ENCODE measurements around the gene ALDH1L1. TPM values are rescaled to one million over a fixed set of nuclear protein-coding genes. Genes with fewer than 3 reads are reported as not detected.

Gene ALDH1L1
- total RNA-seq, 2 experiments from 2014 or later = not detected

- H3K9me3 Mint-ChIP-seq = no peaks in the 10 kb centered on the region
- POLR2A ChIA-PET = no interaction called here
- Histone ChIP-seq H3K4me3 (ENCODE audit: low read length) (no peak overlapping the region), H3K9me3 (ENCODE audit: control insufficient read depth in 1 of 2, insufficient read depth in 1 of 2, low read length in 2 of 2) (peaks cover 0 to 19% of the 10 kb centered on the region in 2 experiments), H3K4me1 (ENCODE audit: insufficient read depth, low read length) (no peaks in the 10 kb centered on the region), H3K36me3 (ENCODE audit: insufficient read depth, low read length) (no peaks in the 10 kb centered on the region), H3K27me3 (ENCODE audit: control insufficient read depth in 1 of 2, insufficient read depth in 2 of 2, low read length in 2 of 2) (peaks cover 17 to 27% of the 10 kb centered on the region in 2 experiments), H3K27ac (ENCODE audit: low read depth in 1 of 2, low read length in 2 of 2) (no peak overlapping the region)
- DNase-seq (no peak), ATAC-seq (ENCODE audit: poor library complexity) (no peak)
- peaks cover 70% of the 10 kb centered on the region for H3K27me3 Mint-ChIP-seq
- peaks cover 5% of the 10 kb centered on the region for H3K4me1 Mint-ChIP-seq (ENCODE audit: low read depth)
- TF ChIP-seq CTCF (IDR thresholded peaks at IDR 0.05) = no peak
- no peaks in the 10 kb centered on the region for H3K36me3 Mint-ChIP-seq (ENCODE audit: low read depth)
- no peak overlapping the region for H3K27ac Mint-ChIP-seq
- CTCF ChIA-PET = no interaction called here
- no peak overlapping the region for H3K4me3 Mint-ChIP-seq
- intact Hi-C loops (cut with DNase I, micrococcal nuclease) = no loop called here
These were observed 435 bp downstream of the ALDH1L1 start for GRCh38 chr3:126179825-126180476.

- CTCF ChIA-PET = no interaction called here
These were observed 10.2 kb downstream of the ALDH1L1 start for GRCh38 chr3:126170073-126170777.

GRCh38 chr3:126167566-126167965 lies 12.8 kb downstream of the ALDH1L1 start:
- Histone ChIP-seq H3K27me3 (ENCODE audit: control insufficient read depth in 1 of 2, insufficient read depth in 2 of 2, low read length in 2 of 2) (peaks cover 0 to 30% of the 10 kb centered on the region in 2 experiments), H3K27ac (ENCODE audit: low read depth in 1 of 2, low read length in 2 of 2) (no peak overlapping the region), H3K9me3 (ENCODE audit: control insufficient read depth in 1 of 2, insufficient read depth in 1 of 2, low read length in 2 of 2) (no peaks in the 10 kb centered on the region), H3K4me3 (ENCODE audit: low read length) (no peak overlapping the region), H3K36me3 (ENCODE audit: insufficient read depth, low read length) (no peaks in the 10 kb centered on the region), H3K4me1 (ENCODE audit: insufficient read depth, low read length) (no peaks in the 10 kb centered on the region)
- H3K4me1 Mint-ChIP-seq (ENCODE audit: low read depth) = no peaks in the 10 kb centered on the region
- DNase-seq (no peak), ATAC-seq (ENCODE audit: poor library complexity) (no peak)
- CTCF ChIA-PET = no interaction called here
- H3K27ac Mint-ChIP-seq = no peak overlapping the region
- no peak overlapping the region for H3K4me3 Mint-ChIP-seq
- peaks cover 61% of the 10 kb centered on the region for H3K27me3 Mint-ChIP-seq
- no peak for TF ChIP-seq CTCF (IDR thresholded peaks at IDR 0.05)
- intact Hi-C loops (cut with DNase I, micrococcal nuclease) = no loop called here
- H3K9me3 Mint-ChIP-seq = no peaks in the 10 kb centered on the region
- POLR2A ChIA-PET = no interaction called here
- H3K36me3 Mint-ChIP-seq (ENCODE audit: low read depth) = no peaks in the 10 kb centered on the region

More at GRCh38 chr3:126170073-126170777, 10.2 kb downstream of the ALDH1L1 start:
- H3K27ac Mint-ChIP-seq = no peak overlapping the region
- Histone ChIP-seq H3K27ac (ENCODE audit: low read depth in 1 of 2, low read length in 2 of 2) (no peak overlapping the region), H3K36me3 (ENCODE audit: insufficient read depth, low read length) (no peaks in the 10 kb centered on the region), H3K9me3 (ENCODE audit: control insufficient read depth in 1 of 2, insufficient read depth in 1 of 2, low read length in 2 of 2) (no peaks in the 10 kb centered on the region), H3K4me1 (ENCODE audit: insufficient read depth, low read length) (no peaks in the 10 kb centered on the region), H3K27me3 (ENCODE audit: control insufficient read depth in 1 of 2, insufficient read depth in 2 of 2, low read length in 2 of 2) (peaks cover 0 to 28% of the 10 kb centered on the region in 2 experiments), H3K4me3 (ENCODE audit: low read length) (no peak overlapping the region)
- POLR2A ChIA-PET = no interaction called here
- TF ChIP-seq CTCF (IDR thresholded peaks at IDR 0.05) = no peak
- H3K4me1 Mint-ChIP-seq (ENCODE audit: low read depth) = no peaks in the 10 kb centered on the region
- H3K9me3 Mint-ChIP-seq = no peaks in the 10 kb centered on the region
- no peak for DNase-seq
- no peaks in the 10 kb centered on the region for H3K36me3 Mint-ChIP-seq (ENCODE audit: low read depth)
- H3K4me3 Mint-ChIP-seq = no peak overlapping the region
- peaks cover 54% of the 10 kb centered on the region for H3K27me3 Mint-ChIP-seq
- intact Hi-C loops (cut with DNase I, micrococcal nuclease) = no loop called here
- no peak for ATAC-seq (ENCODE audit: poor library complexity)

Measured in CD4-positive, alpha-beta T cell (primary cell).